Colon (tissue), 2 donors: ENCODE results near the gene TGM4.

Experiments
- FAIRE-seq: peaks from 2 replicates; lab custom pipeline; 2012; peaks lifted over from hg19 to GRCh38; lab: Jason Lieb, UNC
- donor health status: control.
- donor health status: control.

Gene TGM4

GRCh38 chr3:44954962-44955361 is 80.6 kb downstream of the TGM4 start:
- FAIRE-seq: no peak

GRCh38 chr3:44955917-44956316 is 81.5 kb downstream of the TGM4 start:
- no peak for FAIRE-seq

GRCh38 chr3:44957986-44958385 is 83.6 kb downstream of the TGM4 start:
- FAIRE-seq: no peak

- FAIRE-seq: no peak
Observed at GRCh38 chr3:44958386-44958785, 84.0 kb downstream of the TGM4 start.

- no peak for FAIRE-seq
Observed at GRCh38 chr3:44960387-44961026, 86.1 kb downstream of the TGM4 start.

- FAIRE-seq: no peak
Observed at GRCh38 chr3:44961888-44962287, 87.5 kb downstream of the TGM4 start.

- FAIRE-seq: no peak
Observed at GRCh38 chr3:44962621-44963393, 88.4 kb downstream of the TGM4 start.

GRCh38 chr3:44963571-44964325 is 89.3 kb downstream of the TGM4 start:
- no peak for FAIRE-seq
